HCT116 (cell line): ENCODE results near the gene PLEKHO1. TPM values are rescaled to one million over a fixed set of nuclear protein-coding genes. Genes with fewer than 3 reads are reported as not detected.

ENCODE experiments used
- ATAC-seq: fragments of 200-7000 bp; cut with Tn5 transposase; 2 replicates; pipeline ENCODE4 v1.9.1; 2020; ENCODE audit warnings: mild to moderate bottlenecking, moderate library complexity
- Bru-seq: library from RNA; stranded (reverse); fragments of 400-500 nt; gene quantifications from one replicate; lab custom pipeline; 2021; lab: Mats Ljungman, UMichigan
- BruChase-seq, 2 experiments: library from RNA; stranded (reverse); fragments of 400-500 nt; gene quantifications; one replicate each; lab custom pipeline; 2021; lab: Mats Ljungman, UMichigan
- BruUV-seq: library from RNA; stranded (reverse); fragments of 400-500 nt; replicated peaks from 2 replicates; lab custom pipeline; 2021; lab: Mats Ljungman, UMichigan
- CTCF ChIA-PET: fragments of 300-600 bp; sonication (Branson Sonifier 250); formaldehyde crosslinking; loops from one replicate; lab custom pipeline; 2021; ENCODE audit warnings: antibody characterized with exemption; lab: Charles Lee
- POLR2A ChIA-PET: fragments of 300-600, 350-600 bp; sonication (Branson Sonifier 250); formaldehyde crosslinking; loops from one replicate; lab custom pipeline; 2021; ENCODE audit warnings: antibody characterized with exemption; lab: Charles Lee
- RAD21 ChIA-PET, 2 experiments: fragments of 300-600 bp; sonication (Branson Sonifier 250); formaldehyde crosslinking; loops; one replicate each; lab custom pipeline; 2023; ENCODE audit warnings: low total read pairs in 2 of 2; ENCODE audit not compliant: uncharacterized antibody in 2 of 2, unreplicated experiment in 2 of 2, low non-redundant PET in 1 of 2; lab: Charles Lee
- DNase-seq: peaks from one replicate; pipeline ENCODE4 v3.0.0-alpha.2; 2010; ENCODE audit warnings: low read depth, low spot score
- H2AFZ ChIP-seq: fragments of 200-600 bp; shearing (Covaris generic), sonication (generic); 2 replicates; pipeline ENCODE4 v1.6.1; 2017; ENCODE audit warnings: low read depth, mixed run types, mixed read lengths, antibody characterized with exemption, low read length; ENCODE audit not compliant: poor library complexity, severe bottlenecking
- H3K27ac ChIP-seq: 2 replicates; pipeline ENCODE4 v1.5.1; 2012; ENCODE audit warnings: low read depth, low read length
- H3K27me3 ChIP-seq: fragments of 200-600 bp; sonication (generic); 2 replicates; pipeline ENCODE4 v1.6.1; 2016; ENCODE audit warnings: mixed run types, low read length, mixed read lengths; ENCODE audit not compliant: insufficient read depth
- H3K36me3 ChIP-seq, 2 experiments: fragments of 200-500 bp in 1 of 2; fragments of 200-600 bp in 1 of 2; sonication (Bioruptor generic) in 1 of 2; sonication (generic) in 1 of 2; 2 replicates each; pipeline versions ENCODE4 v1.5.1 to v1.6.1; 2014 to 2016; ENCODE audit warnings: low read length in 2 of 2, inconsistent platforms in 1 of 2, mixed read lengths in 1 of 2, mixed run types in 1 of 2; ENCODE audit not compliant: insufficient read depth in 2 of 2, control insufficient read depth in 1 of 2
- H3K4me1 ChIP-seq, 2 experiments: fragments of 200-600 bp in 1 of 2; sonication (generic) in 1 of 2; 2 replicates each; pipeline versions ENCODE4 v1.5.1 to v1.6.1; 2012 to 2017; ENCODE audit warnings: low read length in 2 of 2, inconsistent platforms in 1 of 2, mild to moderate bottlenecking in 1 of 2, mixed read lengths in 1 of 2, mixed run types in 1 of 2, moderate library complexity in 1 of 2; ENCODE audit not compliant: insufficient read depth in 2 of 2, control insufficient read depth in 1 of 2
- H3K4me2 ChIP-seq: fragments of 200-600 bp; sonication (generic); 2 replicates; pipeline ENCODE4 v1.6.1; 2017; ENCODE audit warnings: mixed run types, low read length, mixed read lengths
- H3K4me3 ChIP-seq, 2 experiments: fragments of 200-600 bp in 1 of 2; sonication (generic) in 1 of 2; replicated peaks in 1 of 2; 2 replicates each; pipeline ENCODE4 v1.5.1; 2011 to 2016; ENCODE audit warnings: low read length in 2 of 2, control low read depth in 1 of 2, low read depth in 1 of 2, mild to moderate bottlenecking in 1 of 2, mixed read lengths in 1 of 2, mixed run types in 1 of 2
- H3K79me2 ChIP-seq: fragments of 200-600 bp; sonication (generic); 2 replicates; pipeline ENCODE4 v1.6.1; 2017; ENCODE audit warnings: mild to moderate bottlenecking, mixed run types, low read length, moderate library complexity, mixed read lengths; ENCODE audit not compliant: insufficient read depth
- H3K9ac ChIP-seq: fragments of 200-600 bp; sonication (generic); 2 replicates; pipeline ENCODE4 v1.6.1; 2016; ENCODE audit warnings: low read length, mixed read lengths
- H3K9me2 ChIP-seq: fragments of 200-600 bp; sonication (generic), shearing (Covaris generic); 2 replicates; pipeline ENCODE4 v1.6.1; 2017; ENCODE audit warnings: mixed run types, mild to moderate bottlenecking, moderate library complexity; ENCODE audit not compliant: insufficient read depth
- H3K9me3 ChIP-seq, 2 experiments: fragments of 200-500 bp in 1 of 2; fragments of 200-600 bp in 1 of 2; sonication (Bioruptor generic) in 1 of 2; sonication (generic) in 1 of 2; 2 replicates each; pipeline ENCODE4 v1.6.1; 2014 to 2017; ENCODE audit warnings: low read length in 2 of 2, mixed read lengths in 2 of 2, inconsistent platforms in 1 of 2, low read depth in 1 of 2, mild to moderate bottlenecking in 1 of 2, mixed run types in 1 of 2, moderate library complexity in 1 of 2; ENCODE audit not compliant: control insufficient read depth in 1 of 2, insufficient read depth in 1 of 2
- H4K20me1 ChIP-seq: fragments of 200-600 bp; sonication (generic), shearing (Covaris generic); 2 replicates; pipeline ENCODE4 v1.6.1; 2017; ENCODE audit warnings: mixed run types, mild to moderate bottlenecking, moderate library complexity; ENCODE audit not compliant: insufficient read depth
- ATF3 ChIP-seq: IDR thresholded peaks from 2 replicates; pipeline ENCODE4 v1.6.1; 2012
- ELF1 ChIP-seq: IDR thresholded peaks from 2 replicates; pipeline ENCODE4 v1.6.1; 2012; ENCODE audit warnings: low read depth, borderline replicate concordance
- POLR2A ChIP-seq: IDR thresholded peaks from 2 replicates; pipeline ENCODE4 v1.7.0; 2011; ENCODE audit warnings: borderline replicate concordance; ENCODE audit not compliant: insufficient read depth, insufficient read length; ENCODE audit errors: extremely low read depth
- SIN3A ChIP-seq: IDR thresholded peaks from 2 replicates; pipeline ENCODE4 v1.6.1; 2012; ENCODE audit warnings: low read depth
- TCF7L2 ChIP-seq: IDR thresholded peaks from 2 replicates; pipeline ENCODE4 v1.7.0; 2011; ENCODE audit warnings: borderline replicate concordance, inconsistent platforms; ENCODE audit not compliant: insufficient read depth, insufficient read length; ENCODE audit errors: extremely low read depth
- ZBTB33 ChIP-seq: IDR thresholded peaks from 2 replicates; pipeline ENCODE4 v1.6.1; 2011; ENCODE audit warnings: mild to moderate bottlenecking, low read length, moderate library complexity; ENCODE audit not compliant: insufficient replicate concordance; ENCODE audit errors: extremely low read depth
- ZFX ChIP-seq: fragments of 450-650 bp; IDR thresholded peaks from 2 replicates; pipeline ENCODE4 v1.6.1; 2017
- intact Hi-C: fragments of 100-400 bp; cut with micrococcal nuclease; formaldehyde crosslinking; loops from 2 replicates; pipeline ENCODE4 v1.10.0; 2022
- long read RNA-seq: library from polyadenylated mRNA; unstranded; transcript quantifications from one replicate; pipeline ENCODE4 v2.0.0, GENCODE V29; 2021; ENCODE audit not compliant: unreplicated experiment
- polyA plus RNA-seq: library from polyadenylated mRNA; unstranded; fragments of >200 nt; gene quantifications from 2 replicates; pipeline ENCODE4 v1.2.1, GENCODE V29; 2012; ENCODE audit warnings: missing spikeins
- total RNA-seq: library from RNA; stranded (reverse); gene quantifications from one replicate; pipeline ENCODE4 v1.2.1, GENCODE V29; 2021; ENCODE audit not compliant: unreplicated experiment

Gene PLEKHO1
- 6.9 TPM for total RNA-seq
- polyA plus RNA-seq, result 3.4 and 4.3 TPM in 2 replicates
- Bru-seq, nascent RNA, result percentile 55 among the genes with signal in this experiment
- BruChase-seq, experiment 1, labeled RNA remaining after a 6-hour chase, result percentile 50 among the genes with signal in this experiment
- BruChase-seq, experiment 2, labeled RNA remaining after a 2-hour chase, result percentile 49 among the genes with signal in this experiment
- long read RNA-seq, transcript PLEKHO1-201 (6 exons, 2,050 nt), result major isoform, 8 of 10 reads
- long read RNA-seq, partial matches to known transcripts, result 0 of 10 reads
- long read RNA-seq, other reads (novel, unspliced or antisense), result 2 of 10 reads

GRCh38 chr1:150149271-150150132, at the start of gene PLEKHO1:
TSS of gene PLEKHO1 (plus strand) at chr1:150149916. CDS start at chr1:150150258, 342 bp downstream.
- TF ChIP-seq ZBTB33 (no peak), ZFX (peak; percentile 46; the same call in 1 of the 2 replicates), ELF1 (no peak), SIN3A (no peak), TCF7L2 (peak; percentile 77), POLR2A (peak; percentile 31), ATF3 (no peak)
- no peaks in the 10 kb centered on the region for H3K27me3 ChIP-seq
- intact Hi-C loops, result no loop called here
- H4K20me1 ChIP-seq, result no peaks in the 10 kb centered on the region
- H3K4me2 ChIP-seq, result peak within 1 kb of the TSS; percentile 69
- peak; percentile 84 for ATAC-seq
- peaks cover 6 to 15% of the 10 kb centered on the region in 2 experiments; a peak in 3 of 4 replicates for H3K4me1 ChIP-seq
- H3K9me2 ChIP-seq, result no peaks in the 10 kb centered on the region
- H2AFZ ChIP-seq, result no peak within 1 kb of the TSS
- POLR2A ChIA-PET, result interaction anchor here (0.6 to 1.3 kb wide), 3 partner anchors 9 to 53 kb away, joined by 3 read pairs; no protein-coding TSS in a partner anchor
- no peaks in the 10 kb centered on the region for H3K36me3 ChIP-seq
- RAD21 ChIA-PET, result no interaction called here
- BruUV-seq, result no TSS peak
- CTCF ChIA-PET, result interaction anchor here (0.9 kb wide), 1 partner anchor 16 kb away, joined by 3 read pairs; no protein-coding TSS in a partner anchor
- peak within 1 kb of the TSS; percentile 30 to 50 for H3K4me3 ChIP-seq
- DNase-seq, result no peak
- no peaks in the 10 kb centered on the region for H3K79me2 ChIP-seq
- peak within 1 kb of the TSS; percentile 41 for H3K9ac ChIP-seq
- no peaks in the 10 kb centered on the region for H3K9me3 ChIP-seq
- H3K27ac ChIP-seq, result peak within 1 kb of the TSS; percentile 53; the same call in 1 of the 2 replicates
